SK-N-MC (cell line): ENCODE measurements around the gene TTLL11.

Experiments used
- DNase-seq: peaks from one replicate; pipeline ENCODE4 v3.0.0-alpha.2; 2011; ENCODE audit warnings: low read depth, low spot score
- H3K27ac ChIP-seq: fragments of 200-600 bp; sonication (generic); 2 replicates; pipeline ENCODE4 v1.5.1; 2016; ENCODE audit warnings: mixed run types
- H3K36me3 ChIP-seq: fragments of 200-600 bp; sonication (generic); 2 replicates; pipeline ENCODE4 v1.6.1; 2017; ENCODE audit warnings: antibody characterized with exemption, low read length, mixed read lengths; ENCODE audit not compliant: insufficient read depth
- H3K4me3 ChIP-seq: fragments of 200-600 bp; sonication (generic); 2 replicates; pipeline ENCODE4 v1.5.1; 2016
- H3K9ac ChIP-seq: fragments of 200-600 bp; sonication (generic); 2 replicates; pipeline ENCODE4 v1.8.0; 2017; ENCODE audit warnings: mixed run types, mixed read lengths; ENCODE audit not compliant: insufficient read length
- H3K9me3 ChIP-seq: fragments of 200-600 bp; sonication (generic); 2 replicates; pipeline ENCODE4 v1.6.1; 2017; ENCODE audit warnings: low read depth, mild to moderate bottlenecking, antibody characterized with exemption, low read length, moderate library complexity, mixed read lengths
- EZH2 ChIP-seq: fragments of 200-600 bp; sonication (generic); IDR thresholded peaks from one replicate; pipeline ENCODE4 v1.6.1; 2017; ENCODE audit warnings: antibody characterized with exemption
- FOXP2 ChIP-seq: optimal IDR thresholded peaks from 2 replicates; pipeline ENCODE3; 2011; ENCODE audit warnings: mild to moderate bottlenecking, moderate library complexity; ENCODE audit not compliant: insufficient read depth; ENCODE audit errors: extremely low read length, control extremely low read depth
- POLR2AphosphoS5 ChIP-seq: IDR thresholded peaks from 2 replicates; pipeline ENCODE4 v1.6.1; 2012; ENCODE audit warnings: mild to moderate bottlenecking, low read depth, low read length, borderline replicate concordance

The TTLL11 gene

GRCh38 chr9:122107291-122107805 is 14.2 kb upstream of the TTLL11 start:
- no peaks in the 10 kb centered on the region for H3K9me3 ChIP-seq
- H3K36me3 ChIP-seq: no peaks in the 10 kb centered on the region
- H3K9ac ChIP-seq: no peak overlapping the region
- H3K27ac ChIP-seq: no peak overlapping the region
- no peak for DNase-seq
- no peak overlapping the region for H3K4me3 ChIP-seq
- TF ChIP-seq FOXP2: no peak
- no peak for TF ChIP-seq POLR2AphosphoS5
- TF ChIP-seq EZH2: no peak

- H3K9me3 ChIP-seq: no peaks in the 10 kb centered on the region
- no peak for DNase-seq
- H3K9ac ChIP-seq: no peak overlapping the region
- no peak overlapping the region for H3K4me3 ChIP-seq
- TF ChIP-seq FOXP2: no peak
- no peak for TF ChIP-seq POLR2AphosphoS5
- TF ChIP-seq EZH2: no peak
- H3K36me3 ChIP-seq: no peaks in the 10 kb centered on the region
- no peak overlapping the region for H3K27ac ChIP-seq
Observed at GRCh38 chr9:122106576-122106975, 13.5 kb upstream of the TTLL11 start.

- H3K9me3 ChIP-seq: no peaks in the 10 kb centered on the region
- H3K36me3 ChIP-seq: no peaks in the 10 kb centered on the region
- no peak overlapping the region for H3K9ac ChIP-seq
- DNase-seq: no peak
- TF ChIP-seq POLR2AphosphoS5 (no peak), EZH2 (no peak), FOXP2 (no peak)
- H3K27ac ChIP-seq: no peak overlapping the region
- no peak overlapping the region for H3K4me3 ChIP-seq
Observed at GRCh38 chr9:122103985-122104384, 10.9 kb upstream of the TTLL11 start.

GRCh38 chr9:122102156-122102555 is 9.0 kb upstream of the TTLL11 start:
- Histone ChIP-seq H3K9me3 (no peaks in the 10 kb centered on the region), H3K36me3 (no peaks in the 10 kb centered on the region), H3K9ac (no peak overlapping the region), H3K4me3 (no peak overlapping the region), H3K27ac (no peak overlapping the region)
- no peak for DNase-seq
- TF ChIP-seq POLR2AphosphoS5 (no peak), EZH2 (no peak), FOXP2 (no peak)

GRCh38 chr9:122100756-122101155 is 7.6 kb upstream of the TTLL11 start:
- Histone ChIP-seq H3K4me3 (no peak overlapping the region), H3K9ac (no peak overlapping the region), H3K27ac (no peak overlapping the region), H3K9me3 (no peaks in the 10 kb centered on the region), H3K36me3 (no peaks in the 10 kb centered on the region)
- TF ChIP-seq POLR2AphosphoS5 (no peak), EZH2 (no peak), FOXP2 (no peak)
- DNase-seq: no peak

- no peak for DNase-seq
- H3K4me3 ChIP-seq: peak overlapping the region; percentile 62
- no peaks in the 10 kb centered on the region for H3K36me3 ChIP-seq
- no peak for TF ChIP-seq POLR2AphosphoS5
- no peak for TF ChIP-seq EZH2
- no peak for TF ChIP-seq FOXP2
- no peaks in the 10 kb centered on the region for H3K9me3 ChIP-seq
- H3K9ac ChIP-seq: no peak overlapping the region
- H3K27ac ChIP-seq: no peak overlapping the region
Observed at GRCh38 chr9:122099271-122099869, 6.3 kb upstream of the TTLL11 start.

- Histone ChIP-seq H3K4me3 (no peak overlapping the region), H3K27ac (no peak overlapping the region), H3K36me3 (no peaks in the 10 kb centered on the region), H3K9ac (peak overlapping the region; percentile 3), H3K9me3 (no peaks in the 10 kb centered on the region)
- DNase-seq: no peak
- TF ChIP-seq POLR2AphosphoS5 (no peak), EZH2 (no peak), FOXP2 (no peak)
Observed at GRCh38 chr9:122097679-122098315, 4.7 kb upstream of the TTLL11 start.

- H3K36me3 ChIP-seq: no peaks in the 10 kb centered on the region
- H3K4me3 ChIP-seq: no peak overlapping the region
- TF ChIP-seq FOXP2 (no peak), POLR2AphosphoS5 (no peak)
- DNase-seq: no peak
- H3K27ac ChIP-seq: no peak overlapping the region
- no peak overlapping the region for H3K9ac ChIP-seq
- no peaks in the 10 kb centered on the region for H3K9me3 ChIP-seq
Observed at GRCh38 chr9:122096620-122097415, 3.7 kb upstream of the TTLL11 start.
